Superior temporal gyrus (tissue), 1 donor: ENCODE measurements around the gene PLEKHG5.
"Not testable (repeated sequence)": the region's sequence is repeated elsewhere in the genome, so short reads cannot be mapped to it uniquely, and the experiment has no call there.

ENCODE experiments used
- DNase-seq: peaks from one replicate; pipeline ENCODE4 v3.0.0-alpha.2; 2016; ENCODE audit errors: extremely low spot score

The PLEKHG5 gene

GRCh38 chr1:6495540-6496364, 4.3 kb upstream of the PLEKHG5 start:
- DNase-seq = no peak

GRCh38 chr1:6495041-6495441, 3.6 kb upstream of the PLEKHG5 start:
- no peak for DNase-seq

DNA sequence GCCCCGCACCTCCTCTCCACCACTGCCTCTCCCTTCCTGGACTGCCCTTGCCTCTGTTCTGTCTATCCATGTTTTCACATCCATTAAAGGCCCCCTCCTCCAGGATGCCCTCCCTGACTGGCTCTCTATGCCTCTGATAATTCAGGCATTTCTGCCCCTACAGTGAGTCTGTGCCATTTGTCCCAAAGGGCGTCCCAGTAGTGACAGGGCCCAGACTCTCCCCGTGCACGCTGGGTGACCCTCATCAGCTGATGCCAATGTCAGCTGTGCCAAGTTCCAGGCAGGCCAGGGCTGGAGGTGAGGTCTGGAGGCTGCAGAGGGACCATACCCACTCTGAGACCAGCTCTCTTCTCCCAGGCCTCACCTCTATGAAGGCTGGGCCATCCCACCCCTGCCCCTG, 3.2 kb upstream of the PLEKHG5 start:
- no peak for DNase-seq

GRCh38 chr1:6493834-6494223, 2.4 kb upstream of the PLEKHG5 start:
- DNase-seq = not testable (repeated sequence)

- no peak for DNase-seq
Measured at GRCh38 chr1:6491966-6492365, 499 bp upstream of the PLEKHG5 start.

DNA sequence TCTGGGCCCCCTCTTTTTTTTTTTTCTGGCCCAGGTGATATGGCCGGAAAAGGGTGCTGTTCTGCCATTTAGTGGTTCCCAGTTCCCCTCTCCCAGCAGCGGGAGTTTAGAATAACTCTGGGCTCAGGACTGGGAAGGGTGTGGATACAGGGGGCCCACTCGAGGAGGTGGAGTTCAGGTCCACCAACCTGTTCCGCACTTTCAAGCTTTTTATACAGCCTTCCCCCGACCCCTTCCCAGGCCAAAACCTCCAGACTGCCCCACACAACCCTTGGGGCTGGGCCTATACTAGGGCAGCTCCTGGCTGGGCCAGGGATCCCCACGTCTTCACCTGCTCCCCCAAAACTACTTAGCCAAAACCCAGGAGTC, 402 bp downstream of the PLEKHG5 start:
- DNase-seq = no peak

DNA sequence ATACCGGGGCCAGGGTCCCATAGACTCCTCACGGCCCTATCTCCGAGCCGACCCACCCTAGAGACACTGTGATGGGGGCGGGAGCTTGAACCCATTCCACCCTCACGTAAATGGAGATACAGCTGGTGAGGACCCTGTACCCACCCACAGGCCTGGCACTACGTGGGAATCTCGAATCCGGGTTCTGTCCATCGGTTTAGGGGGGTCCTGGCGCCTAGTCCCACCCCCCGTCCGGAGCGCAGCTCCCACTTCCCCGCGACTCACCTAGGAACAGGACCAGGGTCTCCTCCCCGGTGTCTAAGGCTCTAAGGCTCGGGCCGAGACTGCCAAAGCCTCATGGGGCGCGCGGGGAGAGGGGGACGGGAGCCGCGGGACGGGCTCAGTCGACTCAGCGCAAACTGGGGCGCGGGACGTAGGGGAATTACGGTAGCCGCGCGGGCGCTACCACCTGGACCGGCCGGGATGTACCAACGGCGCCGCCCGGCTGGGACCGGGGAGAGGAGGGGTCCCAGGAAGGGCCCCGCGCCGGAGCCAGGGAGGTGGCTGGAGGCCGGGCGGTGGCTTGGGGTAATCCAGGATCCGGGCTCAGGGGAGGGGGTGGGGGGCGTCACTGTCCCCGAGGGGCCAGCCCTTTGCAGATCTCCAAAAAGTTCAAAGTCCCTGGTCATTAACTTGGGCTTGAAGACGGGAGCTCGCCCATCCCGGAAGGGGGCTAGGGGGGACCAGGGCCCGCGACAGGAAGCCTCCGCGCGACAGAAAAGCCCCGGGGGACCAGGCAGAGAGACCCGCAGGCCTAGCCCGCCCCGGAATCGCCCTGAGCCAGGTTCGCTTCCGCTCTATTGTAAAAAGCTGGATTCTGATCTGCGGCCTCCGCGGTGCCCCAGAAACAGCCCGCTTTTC, 1.0 kb downstream of the PLEKHG5 start:
- DNase-seq = no peak

GRCh38 chr1:6489799-6490180, 1.7 kb downstream of the PLEKHG5 start:
- DNase-seq = peak; percentile 64

GRCh38 chr1:6489383-6489765, 2.1 kb downstream of the PLEKHG5 start:
- DNase-seq = no peak

DNA sequence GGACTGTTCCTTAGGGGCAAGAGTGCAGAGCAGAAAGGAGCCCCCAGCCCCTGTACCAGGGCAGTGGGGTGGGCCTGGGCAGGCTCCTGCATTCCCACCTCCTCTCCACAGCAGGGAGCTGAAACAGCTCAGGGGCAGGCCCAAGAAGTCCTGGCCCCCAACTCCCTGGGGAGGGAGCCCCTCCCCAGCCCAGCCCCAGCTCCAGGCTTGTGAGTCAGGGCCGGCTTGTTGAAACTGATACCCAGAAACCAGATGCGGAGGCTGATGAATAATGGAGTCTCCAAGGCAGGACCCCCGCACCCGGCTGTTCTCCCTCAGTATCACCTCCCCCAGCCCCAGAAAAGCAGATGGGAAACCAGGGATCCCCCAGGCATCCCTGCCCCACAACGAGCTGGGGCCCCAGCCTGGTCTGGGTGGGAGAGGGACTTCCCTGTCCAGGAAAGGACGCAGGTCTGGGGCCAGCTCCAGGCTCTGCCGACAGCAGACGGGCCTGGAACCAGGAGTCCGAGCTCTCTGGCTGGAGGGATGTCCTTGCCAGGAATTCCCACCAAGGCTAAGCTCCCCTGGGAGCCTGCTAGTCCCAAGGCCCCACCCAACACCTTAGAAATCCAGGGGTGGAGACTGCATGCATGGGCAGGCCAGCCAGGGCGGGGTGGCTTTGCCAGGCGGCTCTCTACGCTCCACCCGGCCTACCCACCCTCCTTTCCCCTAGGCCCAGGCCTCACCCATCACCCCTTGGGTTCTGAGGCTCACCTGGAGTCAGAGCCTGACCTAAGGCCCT, 2.7 kb downstream of the PLEKHG5 start:
- no peak for DNase-seq

DNA sequence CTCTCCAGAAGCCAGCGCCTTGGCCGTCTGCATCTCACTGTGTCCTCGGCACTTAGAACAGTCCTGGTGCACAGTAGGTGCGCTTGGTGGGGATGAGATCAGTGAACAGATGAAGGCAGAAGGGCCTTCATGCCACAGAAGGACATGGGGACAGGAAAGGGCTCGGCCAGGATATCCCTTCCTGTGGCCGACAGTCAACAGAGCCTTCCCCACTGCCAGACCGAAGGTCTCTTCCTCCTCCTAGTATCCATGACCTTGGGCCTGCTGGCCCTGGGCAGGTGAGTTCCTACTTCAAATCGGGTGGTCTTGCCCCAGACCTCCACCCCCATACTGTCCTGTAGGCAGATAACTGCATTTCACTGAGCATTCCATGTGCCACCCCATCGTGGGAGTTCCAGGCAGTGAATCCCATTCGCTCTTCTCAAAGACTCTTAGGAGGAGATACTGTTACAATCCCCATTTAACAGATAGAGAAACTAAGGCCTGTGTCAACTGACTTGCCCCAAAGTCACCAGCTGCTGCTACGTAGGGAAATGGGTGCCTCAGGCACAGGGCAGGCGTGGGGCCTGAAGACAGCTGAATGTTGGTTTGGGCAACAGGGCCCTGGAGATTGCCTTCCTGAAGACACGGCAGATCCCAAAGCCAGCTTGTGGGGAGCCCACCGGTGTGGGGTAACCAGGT, 3.5 kb downstream of the PLEKHG5 start:
- no peak for DNase-seq

DNA sequence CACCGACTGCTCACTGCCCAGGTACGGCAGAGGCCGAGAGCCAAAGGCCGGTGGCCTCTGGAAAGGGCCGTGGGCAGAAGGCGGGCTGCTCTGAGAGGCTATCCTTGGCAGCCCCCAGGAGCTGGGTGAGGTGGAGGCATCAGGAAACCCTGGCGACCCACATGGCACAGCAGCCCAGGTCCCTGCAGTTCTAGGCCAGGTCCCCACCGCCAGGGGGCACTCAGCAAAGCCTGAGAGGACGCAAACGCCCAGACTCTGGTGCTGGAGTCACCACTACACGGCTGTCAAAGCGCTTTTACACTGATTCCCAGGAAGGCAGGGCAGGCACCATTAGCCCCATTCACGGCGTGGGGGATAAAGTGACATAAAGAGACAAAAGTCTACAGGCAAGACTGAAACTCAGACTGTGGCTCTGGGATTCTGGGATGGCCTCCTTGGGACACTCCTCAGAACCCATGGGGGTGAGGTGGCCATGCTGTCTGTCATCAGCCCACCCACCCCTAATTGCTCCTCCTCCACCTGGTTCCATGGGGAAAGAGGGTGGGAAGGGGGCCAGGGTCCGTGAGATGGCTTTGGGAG, 4.9 kb downstream of the PLEKHG5 start:
- peak; percentile 81 for DNase-seq

DNA sequence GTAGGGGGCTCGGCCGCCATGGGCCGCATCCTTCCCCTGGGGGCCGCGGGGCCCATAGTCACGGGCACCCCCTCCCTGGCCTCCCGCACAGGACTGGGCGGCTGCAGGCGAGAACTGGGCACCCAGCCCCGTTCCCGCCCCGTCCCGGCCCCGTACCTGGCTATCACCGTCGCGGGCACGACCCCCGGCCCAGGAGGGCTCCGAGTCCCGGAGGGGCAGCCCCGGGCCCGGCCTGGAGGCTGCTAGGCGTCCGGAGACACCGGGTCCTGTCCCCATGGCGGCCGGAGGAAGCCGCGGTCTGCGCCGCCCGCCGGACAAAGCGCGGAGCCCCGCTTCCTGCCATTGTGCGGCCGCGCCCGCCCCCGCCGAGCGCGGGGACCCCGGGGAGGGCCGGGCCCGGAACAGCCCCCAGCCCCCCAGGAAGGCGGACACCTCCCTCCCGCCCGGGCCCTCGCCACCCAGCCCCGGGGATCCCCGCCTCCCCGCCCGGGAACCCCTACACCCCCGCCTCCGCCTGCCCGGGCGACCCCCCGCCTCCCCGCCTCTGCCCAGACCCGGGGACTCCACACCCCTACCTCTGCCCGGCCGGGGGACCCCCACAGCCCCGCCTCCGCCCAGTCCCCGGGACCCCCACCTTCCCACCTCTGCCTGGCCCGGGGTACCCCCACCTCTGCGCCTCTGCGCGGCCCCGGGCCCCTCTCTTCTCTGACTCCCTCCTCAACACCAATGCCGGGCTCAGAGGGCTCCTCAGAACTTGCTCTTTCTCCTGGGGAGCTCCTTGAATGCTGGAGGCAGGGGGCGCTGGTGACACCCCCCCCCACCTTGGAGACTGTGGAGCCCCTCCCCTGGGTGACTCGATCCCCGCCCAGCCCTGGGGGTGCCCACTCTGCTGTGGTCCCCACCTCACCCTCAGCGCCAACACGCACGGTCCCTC, 6.0 kb downstream of the PLEKHG5 start:
- DNase-seq = no peak

DNA sequence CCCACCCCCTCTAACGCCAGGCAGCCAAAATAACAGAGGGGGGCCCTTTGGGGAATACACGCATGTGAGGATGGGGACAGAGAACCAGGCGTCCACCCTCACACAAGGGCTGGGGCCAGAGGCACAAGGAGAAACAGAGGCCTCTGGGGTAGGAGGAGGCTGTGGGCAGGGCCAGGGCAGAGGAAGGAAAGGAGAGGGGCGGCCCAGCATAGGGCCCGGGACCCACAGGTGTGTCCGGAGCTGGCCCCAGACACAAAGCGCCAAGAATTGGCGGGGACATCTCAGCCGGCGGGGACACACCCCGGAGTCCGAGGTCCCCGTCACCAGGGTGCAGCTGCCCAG, 6.7 kb downstream of the PLEKHG5 start:
- no peak for DNase-seq

DNA sequence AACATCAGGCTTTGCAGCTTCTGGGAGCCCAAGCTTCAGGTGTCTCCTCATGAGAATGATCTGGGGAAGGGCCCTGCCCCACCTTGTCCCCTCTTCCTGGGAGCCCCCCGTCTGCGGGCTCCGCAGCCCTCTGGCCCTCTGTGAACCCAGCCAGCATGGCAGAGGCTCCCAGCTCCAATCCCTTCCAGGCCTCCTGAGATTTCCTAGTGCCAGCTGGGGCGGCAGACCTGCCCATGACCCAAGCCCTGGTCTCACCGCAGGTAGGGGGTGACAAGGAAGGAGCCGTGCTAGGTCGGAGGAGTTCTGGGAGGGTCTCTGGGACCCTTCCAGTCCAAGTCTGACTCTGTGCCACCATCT, 7.7 kb downstream of the PLEKHG5 start:
- DNase-seq = no peak

- no peak for DNase-seq
Measured at GRCh38 chr1:6483017-6483760, 8.3 kb downstream of the PLEKHG5 start.

DNA sequence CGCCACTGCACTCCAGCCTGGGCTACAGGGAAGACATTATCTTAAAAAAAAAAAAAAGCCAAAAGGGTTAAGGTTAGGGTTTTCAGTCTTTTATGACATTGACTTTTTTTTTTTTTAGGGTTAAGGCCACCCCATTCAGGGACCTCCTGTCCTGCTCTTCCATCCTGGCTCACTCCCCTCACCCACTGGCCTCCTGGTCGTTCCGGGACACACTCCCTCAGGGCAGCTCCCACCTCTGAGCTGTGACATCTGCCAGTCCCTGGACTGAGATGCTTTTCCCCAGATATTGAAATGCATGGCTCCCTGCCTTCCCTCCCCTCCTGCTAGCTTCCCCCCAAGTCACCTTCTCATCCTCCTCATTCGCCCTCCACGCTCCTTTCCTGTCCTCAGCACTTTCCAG, 9.6 kb downstream of the PLEKHG5 start:
- no peak for DNase-seq

DNA sequence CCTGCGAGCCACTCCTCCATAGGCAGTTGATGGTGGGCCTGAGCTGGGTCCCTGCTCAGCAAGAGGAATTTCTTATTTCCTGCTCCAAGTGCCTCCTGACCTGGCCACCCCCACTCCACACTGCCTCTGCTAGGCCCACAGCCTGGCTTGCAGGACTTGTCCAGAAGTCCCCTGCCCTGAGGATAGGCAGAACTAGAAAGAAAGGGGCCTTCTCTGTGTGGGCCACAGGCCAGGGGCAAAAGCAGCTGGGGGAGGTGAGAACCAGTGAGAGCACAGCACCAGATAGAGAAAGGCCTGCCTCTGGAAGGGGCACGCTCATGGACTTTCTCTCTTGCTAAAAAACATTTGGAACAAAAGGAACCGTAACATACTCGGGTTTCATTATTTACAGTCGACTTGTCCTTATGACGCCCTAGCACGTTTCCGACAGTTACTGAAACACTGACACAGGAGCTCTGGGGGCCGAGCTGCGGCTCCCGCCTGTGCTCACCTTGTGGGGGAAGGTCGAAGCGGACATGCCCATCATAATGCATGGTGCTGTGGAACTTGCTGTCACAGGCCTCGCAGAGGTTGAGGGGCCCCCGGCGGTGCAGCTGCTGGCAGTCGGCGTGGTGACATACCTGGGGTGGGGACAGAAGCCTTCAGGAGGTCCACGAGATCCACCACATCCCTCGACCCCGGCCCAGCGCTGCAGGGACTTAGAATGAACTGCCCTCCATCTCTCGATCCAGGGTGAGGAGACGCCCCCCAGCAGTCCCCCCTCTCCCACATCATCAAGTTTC, 14.2 kb downstream of the PLEKHG5 start:
- DNase-seq = no peak

GRCh38 chr1:6476483-6476882, 15.0 kb downstream of the PLEKHG5 start:
- no peak for DNase-seq
